Esophagus squamous epithelium (tissue), 4 donors: ENCODE measurements around the gene LSM3.

Experiments
- POLR2A ChIP-seq, 4 donors: fragments of 450-650 bp; IDR thresholded peaks; one replicate each; pipeline ENCODE4 v1.6.1; 2017; ENCODE audit warnings: antibody characterized with exemption in 4 of 4, mild to moderate bottlenecking in 4 of 4, moderate library complexity in 3 of 4
- TF ChIP-seq, protein P1 (sequence below), 6 experiments: fragments of 450-650 bp in 4 of 6; fragments of 200-600 bp in 2 of 6; sonication (generic) in 2 of 6; IDR thresholded peaks; one replicate each; pipeline ENCODE4 v1.5.1; 2016 to 2019; ENCODE audit warnings: antibody characterized with exemption in 6 of 6, mild to moderate bottlenecking in 4 of 6, moderate library complexity in 4 of 6

GRCh38 chr3:14156201-14156600 is 22.4 kb upstream of the LSM3 start:
- TF ChIP-seq, protein P1, sequence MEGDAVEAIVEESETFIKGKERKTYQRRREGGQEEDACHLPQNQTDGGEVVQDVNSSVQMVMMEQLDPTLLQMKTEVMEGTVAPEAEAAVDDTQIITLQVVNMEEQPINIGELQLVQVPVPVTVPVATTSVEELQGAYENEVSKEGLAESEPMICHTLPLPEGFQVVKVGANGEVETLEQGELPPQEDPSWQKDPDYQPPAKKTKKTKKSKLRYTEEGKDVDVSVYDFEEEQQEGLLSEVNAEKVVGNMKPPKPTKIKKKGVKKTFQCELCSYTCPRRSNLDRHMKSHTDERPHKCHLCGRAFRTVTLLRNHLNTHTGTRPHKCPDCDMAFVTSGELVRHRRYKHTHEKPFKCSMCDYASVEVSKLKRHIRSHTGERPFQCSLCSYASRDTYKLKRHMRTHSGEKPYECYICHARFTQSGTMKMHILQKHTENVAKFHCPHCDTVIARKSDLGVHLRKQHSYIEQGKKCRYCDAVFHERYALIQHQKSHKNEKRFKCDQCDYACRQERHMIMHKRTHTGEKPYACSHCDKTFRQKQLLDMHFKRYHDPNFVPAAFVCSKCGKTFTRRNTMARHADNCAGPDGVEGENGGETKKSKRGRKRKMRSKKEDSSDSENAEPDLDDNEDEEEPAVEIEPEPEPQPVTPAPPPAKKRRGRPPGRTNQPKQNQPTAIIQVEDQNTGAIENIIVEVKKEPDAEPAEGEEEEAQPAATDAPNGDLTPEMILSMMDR (IDR thresholded peaks at IDR 0.05): no peak
- no peak for TF ChIP-seq POLR2A (IDR thresholded peaks at IDR 0.05)
